Transverse colon (tissue), 4 donors: Measurements from ENCODE around the gene TMEM132C. TPM values are rescaled to one million over a fixed set of nuclear protein-coding genes. Genes with fewer than 3 reads are reported as not detected.

ENCODE experiments used
- DNase-seq: peaks from one replicate; pipeline ENCODE4 v3.0.0-alpha.2; 2019
- H3K27ac ChIP-seq, 4 donors: fragments of 200-600 bp; sonication (generic); 2 replicates each; pipeline ENCODE4 v1.5.1; 2016 to 2018; ENCODE audit warnings: inconsistent platforms in 4 of 4
- H3K27me3 ChIP-seq: fragments of 200-600 bp; sonication (generic); 2 replicates; pipeline ENCODE4 v1.5.1; 2017; ENCODE audit warnings: inconsistent platforms
- H3K36me3 ChIP-seq, 4 donors: fragments of 200-600 bp; sonication (generic); 2 replicates each; pipeline ENCODE4 v1.5.1; 2017 to 2019; ENCODE audit warnings: inconsistent platforms in 4 of 4
- H3K4me1 ChIP-seq, 4 donors: fragments of 200-600 bp; sonication (generic); 2 replicates each; pipeline ENCODE4 v1.5.1; 2017 to 2020; ENCODE audit warnings: inconsistent platforms in 4 of 4
- H3K4me3 ChIP-seq, 4 donors: fragments of 200-600 bp; sonication (generic); 1 replicate in 1 of 4; 2 replicates in 3 of 4; pipeline versions ENCODE4 v1.5.1 to v1.6.1; 2017 to 2019; ENCODE audit warnings: inconsistent platforms in 4 of 4
- H3K9me3 ChIP-seq, 2 donors: fragments of 200-600 bp; sonication (generic); 2 replicates each; pipeline ENCODE4 v1.5.1; 2017 to 2019; ENCODE audit warnings: inconsistent platforms in 2 of 2
- CTCF ChIP-seq, 5 experiments: fragments of 200-600 bp in 3 of 5; fragments of 450-650 bp in 2 of 5; sonication (generic) in 3 of 5; IDR thresholded peaks; 1 replicate in 2 of 5; 2 replicates in 3 of 5; pipeline ENCODE4 v1.5.1; 2016 to 2017; ENCODE audit warnings: antibody characterized with exemption in 5 of 5, inconsistent platforms in 3 of 5, mild to moderate bottlenecking in 2 of 5, moderate library complexity in 1 of 5
- EP300 ChIP-seq: sonication (generic); formaldehyde crosslinking; IDR thresholded peaks from one replicate; pipeline ENCODE4 v1.6.1; 2017; ENCODE audit warnings: antibody characterized with exemption, low read depth
- POLR2A ChIP-seq: fragments of 450-650 bp; IDR thresholded peaks from one replicate; pipeline ENCODE4 v1.6.1; 2016; ENCODE audit warnings: antibody characterized with exemption, mild to moderate bottlenecking, moderate library complexity
- POLR2AphosphoS5 ChIP-seq, 3 donors: sonication (generic); formaldehyde crosslinking; IDR thresholded peaks; one replicate each; pipeline ENCODE4 v1.6.1; 2016; ENCODE audit warnings: antibody characterized with exemption in 3 of 3
- whole genome bisulfite sequencing, 2 donors: methylation state at CpG; one replicate each; pipeline ENCODE4 v1.1.5; 2018; ENCODE audit warnings: low coverage in 1 of 2; 5-methylcytosine and 5-hydroxymethylcytosine counted together
- in situ Hi-C, 4 donors: fragments of 200-750 bp; cut with MboI; loops; one replicate each; pipeline versions ENCODE4 v1.15.0 to v1.15.1; 2017; ENCODE audit warnings: low sequenced_read_pairs in 3 of 4, low pct_ligation_motif_present in 1 of 4, low pct_unique_long_range_greater_than_20kb in 1 of 4
- intact Hi-C: fragments of 100-400 bp; cut with DNase I; formaldehyde crosslinking; loops from one replicate; pipeline ENCODE4 v1.15.1; 2023; ENCODE audit warnings: low total_unique reads
- total RNA-seq, 4 donors: library from RNA; depleted of rRNA; stranded (reverse); fragments of >200 nt; gene quantifications; one replicate each; pipeline ENCODE4 v1.1.0, GENCODE V29; 2016

The TMEM132C gene
- total RNA-seq, 4 donors from 2014 or later = 0.20 to 1.6 (median 0.58) TPM

GRCh38 chr12:128288896-128289295 is 21.9 kb downstream of the TMEM132C start:
- H3K36me3 ChIP-seq = no peaks in the 10 kb centered on the region
- no peaks in the 10 kb centered on the region for H3K4me1 ChIP-seq
- H3K27ac ChIP-seq = no peak overlapping the region
- in situ Hi-C loops (no loop called here), intact Hi-C loops (no loop called here)
- no peaks in the 10 kb centered on the region for H3K9me3 ChIP-seq
- no peak for DNase-seq
- H3K4me3 ChIP-seq = no peak overlapping the region
- H3K27me3 ChIP-seq = no peaks in the 10 kb centered on the region
- 84 to 93% methylated on average over 11 to 13 of the region's 13 CpGs for WGBS, 2 donors
- TF ChIP-seq POLR2A = no peak

- Histone ChIP-seq H3K4me1 (no peaks in the 10 kb centered on the region), H3K9me3 (no peaks in the 10 kb centered on the region), H3K4me3 (no peak overlapping the region), H3K36me3 (no peaks in the 10 kb centered on the region), H3K27me3 (no peaks in the 10 kb centered on the region), H3K27ac (no peak overlapping the region)
- TF ChIP-seq CTCF (IDR thresholded peaks at IDR 0.05) (no peak), EP300 (no peak), POLR2AphosphoS5 (IDR thresholded peaks at IDR 0.05) (no peak), POLR2A (no peak)
- intact Hi-C loops = no loop called here
- in situ Hi-C loops = no loop called here
- no peak for DNase-seq
- 33 to 75% methylated on average over 1 to 6 of the region's 6 CpGs for WGBS, 2 donors
These were observed 24.0 kb downstream of the TMEM132C start for GRCh38 chr12:128290938-128291337.

- no peak overlapping the region for H3K4me3 ChIP-seq
- no peak for DNase-seq
- H3K36me3 ChIP-seq = no peaks in the 10 kb centered on the region
- no peaks in the 10 kb centered on the region for H3K4me1 ChIP-seq
- TF ChIP-seq EP300 (no peak), POLR2AphosphoS5 (IDR thresholded peaks at IDR 0.05) (no peak), POLR2A (no peak), CTCF (IDR thresholded peaks at IDR 0.05) (no peak)
- intact Hi-C loops = no loop called here
- no peak overlapping the region for H3K27ac ChIP-seq
- H3K27me3 ChIP-seq = no peaks in the 10 kb centered on the region
- in situ Hi-C loops = no loop called here
- 68 to 75% methylated on average over 5 to 11 of the region's 11 CpGs for WGBS, 2 donors
- H3K9me3 ChIP-seq = no peaks in the 10 kb centered on the region
These were observed 31.2 kb downstream of the TMEM132C start for GRCh38 chr12:128298091-128298748.

- no peaks in the 10 kb centered on the region for H3K9me3 ChIP-seq
- no peak overlapping the region for H3K4me3 ChIP-seq
- in situ Hi-C loops (no loop called here), intact Hi-C loops (no loop called here)
- no peak for TF ChIP-seq EP300
- TF ChIP-seq POLR2AphosphoS5 (IDR thresholded peaks at IDR 0.05) = no peak
- no peak for TF ChIP-seq POLR2A
- no peak for TF ChIP-seq CTCF (IDR thresholded peaks at IDR 0.05)
- H3K27me3 ChIP-seq = no peaks in the 10 kb centered on the region
- H3K4me1 ChIP-seq = no peaks in the 10 kb centered on the region
- 71 to 87% methylated on average over 10 of the region's 10 CpGs for WGBS, 2 donors
- DNase-seq = no peak
- no peak overlapping the region for H3K27ac ChIP-seq
- H3K36me3 ChIP-seq = no peaks in the 10 kb centered on the region
These were observed 38.4 kb downstream of the TMEM132C start for GRCh38 chr12:128305336-128305892.
